RWPE1 (cell line): ENCODE results near the gene ZNF668.

Experiments
- CTCF ChIA-PET: fragments of 350-600 bp; sonication (Branson Sonifier 250); formaldehyde crosslinking; extraction: SDS; loops from one replicate; lab custom pipeline; 2021; lab: Yijun Ruan, JAX
- POLR2A ChIA-PET: fragments of 400-600 bp; formaldehyde crosslinking; extraction: SDS; loops from one replicate; lab custom pipeline; 2020; ENCODE audit warnings: antibody characterized with exemption; ENCODE audit not compliant: low non-redundant PET; lab: Yijun Ruan, JAX
- DNase-seq: peaks from one replicate; pipeline ENCODE4 v3.0.0; 2012; ENCODE audit warnings: low spot score
- H3K27ac ChIP-seq: fragments of 450-650 bp; 2 replicates; pipeline ENCODE4 v1.5.1; 2017
- TF ChIP-seq, protein P1 (sequence below): fragments of 450-650 bp; conservative IDR thresholded peaks from 2 replicates; pipeline ENCODE4 v1.5.1; 2017; ENCODE audit warnings: low read depth, mild to moderate bottlenecking

ZNF668 gene

DNA sequence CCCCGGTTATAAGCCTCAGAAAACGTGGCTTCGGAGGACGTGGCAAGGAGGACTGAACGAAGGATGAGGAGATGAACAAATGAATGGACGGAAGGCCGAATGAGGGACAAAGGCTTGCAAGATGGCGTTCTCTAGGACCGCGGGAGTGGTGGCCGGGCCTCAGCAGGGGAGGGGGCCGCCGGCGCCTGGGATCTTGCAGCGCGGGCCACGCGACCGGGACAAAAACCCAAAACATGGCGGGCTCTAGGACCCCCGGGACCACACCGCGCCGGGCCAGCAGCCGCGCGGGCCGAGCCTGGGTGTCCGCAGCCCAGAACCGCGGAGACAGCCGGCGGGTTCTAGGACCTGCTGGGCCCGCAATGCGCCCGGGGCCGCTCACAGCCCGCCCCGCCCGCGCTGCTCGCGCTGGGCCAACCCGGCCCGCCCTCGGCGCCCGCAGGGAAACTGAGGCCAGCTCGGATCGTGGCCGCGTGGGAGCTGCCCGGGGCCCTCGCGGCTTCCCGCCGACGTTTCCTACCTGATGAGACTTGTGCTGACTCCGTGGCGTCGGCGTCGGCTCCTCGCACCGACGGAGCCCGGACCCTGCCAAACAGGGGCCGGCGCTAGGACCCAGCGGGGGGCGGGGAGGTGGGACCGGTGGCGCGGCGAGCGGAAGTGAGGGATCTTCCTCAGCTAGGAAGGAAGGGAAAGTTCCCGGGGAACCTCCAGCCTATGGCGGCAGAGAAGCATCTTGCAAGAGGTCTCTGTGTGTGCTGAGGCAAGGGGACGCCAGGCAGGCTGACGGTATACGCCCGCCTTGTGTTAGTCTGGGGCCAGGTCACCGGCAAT lies 684 bp downstream of the ZNF668 start:
- CTCF ChIA-PET, result interaction anchor here (0.9 to 2.0 kb wide), 2 partner anchors 69 to 88 kb away, joined by 4 to 10 read pairs; partner anchors contain the start of gene HSD3B7
- TF ChIP-seq, protein P1, sequence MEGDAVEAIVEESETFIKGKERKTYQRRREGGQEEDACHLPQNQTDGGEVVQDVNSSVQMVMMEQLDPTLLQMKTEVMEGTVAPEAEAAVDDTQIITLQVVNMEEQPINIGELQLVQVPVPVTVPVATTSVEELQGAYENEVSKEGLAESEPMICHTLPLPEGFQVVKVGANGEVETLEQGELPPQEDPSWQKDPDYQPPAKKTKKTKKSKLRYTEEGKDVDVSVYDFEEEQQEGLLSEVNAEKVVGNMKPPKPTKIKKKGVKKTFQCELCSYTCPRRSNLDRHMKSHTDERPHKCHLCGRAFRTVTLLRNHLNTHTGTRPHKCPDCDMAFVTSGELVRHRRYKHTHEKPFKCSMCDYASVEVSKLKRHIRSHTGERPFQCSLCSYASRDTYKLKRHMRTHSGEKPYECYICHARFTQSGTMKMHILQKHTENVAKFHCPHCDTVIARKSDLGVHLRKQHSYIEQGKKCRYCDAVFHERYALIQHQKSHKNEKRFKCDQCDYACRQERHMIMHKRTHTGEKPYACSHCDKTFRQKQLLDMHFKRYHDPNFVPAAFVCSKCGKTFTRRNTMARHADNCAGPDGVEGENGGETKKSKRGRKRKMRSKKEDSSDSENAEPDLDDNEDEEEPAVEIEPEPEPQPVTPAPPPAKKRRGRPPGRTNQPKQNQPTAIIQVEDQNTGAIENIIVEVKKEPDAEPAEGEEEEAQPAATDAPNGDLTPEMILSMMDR, result no peak
- DNase-seq, result peak; percentile 92
- POLR2A ChIA-PET, result interaction anchor here (0.6 to 1.4 kb wide), 2 partner anchors 19 to 73 kb away, joined by 3 to 22 read pairs; no protein-coding TSS in a partner anchor
- peak overlapping the region; percentile 93 for H3K27ac ChIP-seq

DNA sequence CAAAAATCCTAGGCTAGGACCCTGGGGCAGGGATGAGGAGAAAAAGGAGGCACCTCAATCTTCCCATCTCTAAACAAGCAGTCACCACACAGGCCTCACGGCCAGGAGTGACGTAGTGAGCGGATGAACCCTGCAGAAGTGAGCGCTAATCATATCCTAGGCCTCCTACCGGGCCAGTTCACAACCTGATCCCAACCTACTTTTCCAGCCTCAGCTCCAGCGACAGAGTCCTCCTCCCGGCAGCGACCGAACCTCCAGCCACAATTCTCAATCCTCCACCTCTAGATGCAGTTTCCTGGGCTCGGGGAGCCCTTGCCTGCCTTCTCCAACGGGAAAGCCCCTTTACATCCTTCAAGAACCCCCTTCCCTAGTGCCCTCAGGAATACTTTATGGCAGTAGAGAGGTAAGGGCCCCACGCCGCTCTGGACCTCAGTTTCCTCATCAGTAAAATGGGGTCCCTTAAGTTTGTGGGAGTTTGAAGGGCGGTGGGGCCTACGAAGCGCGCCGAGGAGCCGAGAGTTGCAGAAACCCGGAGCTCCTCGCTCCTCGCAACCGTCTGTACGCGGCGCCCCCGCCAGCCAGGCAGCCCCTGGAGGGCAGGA lies 1.4 kb downstream of the ZNF668 start:
- peak overlapping the region; percentile 93 for H3K27ac ChIP-seq
- CTCF ChIA-PET, result interaction anchor here (0.8 to 2.0 kb wide), 2 partner anchors 87 kb away, joined by 5 to 10 read pairs; partner anchors contain the start of gene HSD3B7
- peak; percentile 33 for DNase-seq
- TF ChIP-seq, protein P1, result no peak
- POLR2A ChIA-PET, result interaction anchor here (0.7 kb wide), 1 partner anchor 181 kb away, joined by 3 read pairs; no protein-coding TSS in a partner anchor

DNA sequence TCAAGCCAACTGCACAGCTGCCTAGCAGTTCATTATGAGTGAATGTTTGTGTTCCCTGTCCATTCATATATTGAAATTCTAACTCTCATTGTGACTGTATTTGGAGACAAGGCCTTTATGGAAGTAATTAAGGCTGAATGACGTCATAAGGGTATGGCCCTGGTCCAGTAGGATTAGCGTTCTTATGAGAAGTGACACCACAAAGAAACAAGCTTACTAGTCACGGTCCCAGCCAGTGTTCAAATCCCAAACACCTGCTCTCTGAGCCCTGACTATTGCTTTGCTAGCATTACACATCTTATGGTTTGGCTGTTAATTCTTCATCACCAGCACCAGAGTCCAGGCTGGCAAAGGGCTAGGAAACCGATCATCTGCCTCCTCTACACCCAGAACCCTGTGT lies 2.2 kb downstream of the ZNF668 start:
- peak overlapping the region; percentile 93 for H3K27ac ChIP-seq
- TF ChIP-seq, protein P1, result no peak
- ChIA-PET CTCF (interaction anchor here (0.8 kb wide), 1 partner anchor 86 kb away, joined by 5 read pairs; no protein-coding TSS in a partner anchor), POLR2A (no interaction called here)
- DNase-seq, result no peak

DNA sequence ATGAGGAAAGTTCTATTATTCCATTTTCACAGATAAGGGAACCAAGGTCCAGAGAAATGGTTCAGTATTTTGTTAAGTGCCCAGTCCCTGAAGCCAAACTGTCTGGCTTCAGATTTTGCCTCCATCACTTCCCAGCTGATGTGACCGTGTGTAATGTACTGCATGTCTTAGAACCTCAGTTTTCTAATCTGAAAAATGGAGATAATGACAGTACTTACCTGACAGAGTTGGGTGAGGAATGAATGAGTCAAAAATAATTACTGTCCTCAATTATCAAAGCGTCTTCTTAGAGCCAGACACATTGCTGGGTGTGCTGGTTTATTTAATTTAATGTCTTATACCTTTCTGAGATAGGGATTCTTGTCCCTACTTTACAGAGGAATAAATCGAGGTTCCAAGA lies 6.7 kb downstream of the ZNF668 start:
- POLR2A ChIA-PET, result no interaction called here
- DNase-seq, result no peak
- CTCF ChIA-PET, result interaction anchor here (0.6 kb wide), 1 partner anchor 83 kb away, joined by 3 read pairs; the partner anchor contains the start of gene HSD3B7
- peak overlapping the region; percentile 47; the same call in 1 of the 2 replicates for H3K27ac ChIP-seq
- TF ChIP-seq, protein P1, result no peak

DNA sequence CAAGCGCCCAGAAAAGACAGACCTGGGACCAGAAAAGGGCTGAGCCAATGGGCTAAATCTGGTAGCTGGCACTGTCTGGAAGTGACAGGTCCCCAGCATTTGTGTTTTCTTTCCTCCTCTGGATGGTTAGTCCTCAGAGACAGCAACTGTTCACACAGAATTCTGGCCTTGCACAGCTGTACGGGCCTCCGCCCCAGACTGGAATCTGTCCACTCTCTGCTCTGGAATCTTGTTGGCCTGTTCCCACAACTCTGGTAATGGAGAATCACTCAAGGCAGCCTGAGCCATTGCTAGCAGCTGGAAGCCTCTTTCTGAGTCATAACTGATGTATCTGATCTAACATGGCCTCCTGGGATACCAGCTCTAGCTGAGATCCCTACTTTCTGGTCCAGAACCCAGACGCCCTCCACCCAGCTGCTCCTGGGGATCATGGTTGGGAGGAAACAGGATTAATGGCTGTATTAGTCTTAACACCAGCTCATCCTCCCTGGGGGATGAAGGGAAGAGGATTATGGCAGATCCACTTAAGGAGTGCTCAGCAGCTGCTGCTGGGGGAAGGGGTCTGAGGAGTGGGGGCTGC lies 9.1 kb downstream of the ZNF668 start:
- ChIA-PET CTCF (interaction anchor here (0.6 to 1.1 kb wide), 3 partner anchors 12 to 115 kb away, joined by 3 read pairs; no protein-coding TSS in a partner anchor), POLR2A (interaction anchor here (0.9 kb wide), 1 partner anchor 68 kb away, joined by 3 read pairs; no protein-coding TSS in a partner anchor)
- DNase-seq, result peak; percentile 79
- H3K27ac ChIP-seq, result peak overlapping the region; percentile 96
- TF ChIP-seq, protein P1, result no peak
